GM18517 (cell line): ENCODE measurements around the gene RBBP5.

ENCODE experiments used
- ATAC-seq: cut with Tn5 transposase; IDR thresholded peaks from one replicate; pipeline ENCODE4 v1.9.1; 2021; ENCODE audit warnings: mild to moderate bottlenecking, moderate library complexity; ENCODE audit not compliant: unreplicated experiment

The RBBP5 gene

GRCh38 chr1:205137901-205138300 lies 16.1 kb upstream of the RBBP5 start:
- ATAC-seq = no peak

DNA sequence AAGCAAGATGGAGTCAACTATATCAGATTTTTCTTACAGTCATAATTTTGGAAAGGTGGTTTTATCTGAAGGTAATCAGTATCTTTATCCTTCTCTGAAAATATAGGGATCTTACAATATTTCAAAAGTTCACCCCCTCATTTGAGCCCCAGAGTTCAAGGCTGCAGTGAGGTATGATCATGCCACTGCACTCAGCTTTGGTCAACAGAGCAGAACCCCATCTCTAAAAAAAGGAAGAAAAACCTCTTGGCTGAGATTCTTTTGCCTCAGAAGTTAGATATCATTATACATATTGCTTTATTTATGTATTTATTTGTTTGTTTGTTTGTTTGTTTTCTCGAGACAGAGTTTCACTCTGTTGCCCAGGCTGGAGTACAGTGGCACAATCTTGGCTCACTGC lies 11.5 kb upstream of the RBBP5 start:
- no peak for ATAC-seq

- no peak for ATAC-seq
These were observed 7.8 kb upstream of the RBBP5 start for GRCh38 chr1:205129447-205130029.

DNA sequence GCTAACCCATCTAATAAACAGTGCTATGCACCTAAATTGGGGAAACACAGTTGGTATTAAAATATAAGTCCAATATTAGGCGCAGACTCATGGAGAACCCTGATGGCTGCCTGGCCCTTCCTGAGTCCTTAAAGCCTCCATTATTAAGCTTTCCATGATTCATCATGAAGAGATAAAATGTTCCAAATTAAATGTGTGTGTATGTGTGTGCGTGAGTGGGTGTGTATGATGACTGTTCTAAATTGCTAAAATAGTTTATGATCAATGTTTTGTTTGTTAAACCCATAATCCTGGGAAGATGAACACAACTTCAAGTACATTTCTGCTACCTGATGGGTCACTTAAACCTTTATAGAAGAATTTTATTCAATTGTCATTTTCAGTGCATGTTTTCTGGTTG lies 6.3 kb upstream of the RBBP5 start:
- ATAC-seq = no peak

DNA sequence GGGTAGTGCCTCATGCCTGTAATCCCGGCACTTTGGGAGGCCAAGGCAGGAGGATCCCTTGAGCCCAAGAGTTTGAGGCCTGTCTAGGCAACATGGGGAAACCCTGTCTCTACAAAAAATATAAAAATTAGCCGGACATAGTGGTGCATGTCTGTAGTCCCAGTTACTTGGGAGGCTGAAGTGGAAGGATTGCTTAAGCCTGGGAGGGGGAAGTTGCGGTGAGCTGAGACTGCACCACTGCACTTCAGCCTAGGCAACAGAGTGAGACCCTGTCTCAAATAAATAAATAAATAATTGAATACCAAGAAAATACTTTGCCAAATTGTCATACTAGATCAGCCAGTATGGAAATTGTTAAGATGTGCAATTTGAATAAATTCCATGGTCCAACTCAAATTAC lies 5.9 kb upstream of the RBBP5 start:
- ATAC-seq = no peak

GRCh38 chr1:205124726-205125125 lies 2.9 kb upstream of the RBBP5 start:
- ATAC-seq = no peak

DNA sequence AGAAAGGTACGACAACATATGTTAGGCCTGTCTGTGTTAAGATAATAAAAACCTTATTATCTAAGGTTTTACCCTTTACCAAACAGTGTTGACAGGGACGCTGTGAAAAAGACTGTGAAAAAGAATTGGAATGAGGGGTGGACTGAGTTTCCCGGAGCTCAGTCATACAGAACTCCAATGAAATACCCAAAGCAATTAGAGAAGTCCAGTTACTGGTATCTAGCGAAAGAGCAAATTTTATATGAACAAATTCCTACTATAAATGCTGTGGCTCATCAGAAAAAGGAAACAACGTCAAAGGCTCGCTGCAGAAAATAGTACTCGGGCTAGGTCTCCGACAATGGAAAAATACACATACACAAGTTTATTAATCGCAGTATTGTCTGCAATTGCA lies 708 bp upstream of the RBBP5 start:
- peak; percentile 21 for ATAC-seq

DNA sequence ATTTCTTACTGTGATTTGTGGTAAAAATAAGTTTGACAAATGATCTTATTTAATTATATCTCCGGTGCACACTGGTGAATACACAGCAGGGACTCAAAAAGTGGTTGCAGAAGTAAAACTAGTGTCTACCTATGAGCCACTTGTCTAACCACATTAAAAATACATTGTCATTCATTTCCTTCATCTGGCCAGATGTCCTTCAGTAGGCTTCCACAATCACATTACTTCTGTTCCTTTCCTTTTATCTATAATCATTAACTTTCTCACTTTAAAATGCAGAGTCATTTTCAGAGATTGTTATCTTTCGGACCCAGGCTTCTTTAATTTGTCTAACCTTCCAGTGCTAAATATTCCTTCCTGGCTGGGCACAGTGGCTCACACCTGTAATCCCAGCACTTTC lies 3.0 kb downstream of the RBBP5 start:
- ATAC-seq = no peak

DNA sequence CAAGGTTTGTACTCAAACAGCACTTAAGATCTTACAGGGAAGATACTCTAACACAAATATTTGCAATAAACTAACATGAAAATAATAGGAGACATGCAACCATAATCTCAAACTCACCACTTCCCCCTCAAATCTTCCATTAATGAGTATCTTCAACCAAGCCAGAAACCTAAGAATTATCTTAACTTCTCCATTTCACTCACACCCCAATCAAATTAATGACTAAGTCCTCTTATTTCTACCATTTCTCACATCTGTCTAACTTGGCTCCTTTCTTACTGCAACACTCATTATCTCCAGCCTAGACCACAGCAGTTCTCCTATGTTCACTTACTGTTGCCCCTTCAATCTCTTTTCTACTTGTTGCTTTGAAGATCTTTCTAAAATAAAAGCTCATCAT lies 10.4 kb downstream of the RBBP5 start:
- ATAC-seq = no peak

DNA sequence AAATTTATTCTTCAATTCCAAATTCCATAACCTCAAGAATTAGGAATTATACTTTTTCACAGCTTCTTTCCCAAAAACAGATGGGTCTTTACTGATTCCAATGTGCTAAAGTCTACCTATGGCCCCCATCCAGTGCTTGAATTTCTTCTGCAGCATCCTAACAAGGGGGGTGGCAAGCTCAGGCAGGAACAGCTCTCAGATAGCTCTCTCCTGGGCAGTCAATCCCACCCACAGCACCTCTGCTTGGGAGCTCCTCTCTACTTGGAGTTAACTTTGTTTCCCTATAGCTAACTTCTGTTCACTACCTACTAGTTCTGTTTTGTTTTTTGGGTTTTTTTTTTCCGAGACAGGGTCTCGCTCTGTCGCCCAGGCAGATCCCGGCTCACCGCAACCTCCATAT lies 12.1 kb downstream of the RBBP5 start:
- ATAC-seq = no peak

DNA sequence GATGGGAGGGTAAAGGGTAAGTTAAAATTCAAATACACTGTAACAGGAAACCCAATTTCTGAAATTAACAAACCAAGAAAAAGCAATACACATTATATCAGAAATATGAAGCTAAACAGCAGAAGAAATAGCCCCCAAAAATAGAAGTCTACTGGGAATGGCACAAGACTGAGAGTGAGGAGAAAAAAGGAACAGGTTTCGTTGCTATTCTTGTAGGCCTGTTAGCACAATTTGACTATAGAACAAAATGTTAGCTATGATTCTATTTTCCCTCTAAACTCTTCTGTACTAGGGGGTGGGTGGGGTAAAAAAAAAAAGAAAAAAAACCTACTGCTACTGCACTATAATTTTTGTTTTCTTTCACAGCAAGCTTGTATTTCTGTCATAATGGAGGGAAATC lies 12.5 kb downstream of the RBBP5 start:
- ATAC-seq = no peak

DNA sequence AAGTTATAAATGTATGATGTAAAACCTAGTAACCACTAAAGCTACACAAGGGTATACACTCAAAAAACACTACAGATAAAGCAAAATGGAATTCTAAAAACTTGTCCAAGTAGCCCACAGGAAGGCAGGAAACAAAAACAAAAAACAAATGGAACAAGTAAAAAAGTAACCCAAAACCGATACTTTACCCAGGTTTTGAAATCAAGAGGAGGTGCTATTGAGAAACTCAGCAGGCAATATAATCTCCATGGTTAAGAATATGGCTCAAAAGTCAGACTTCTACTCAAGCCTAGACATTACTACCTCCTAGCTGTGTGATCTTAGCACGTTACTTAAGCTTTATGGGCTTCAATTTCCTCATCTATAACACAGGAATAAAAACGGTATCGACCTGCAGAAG lies 13.3 kb downstream of the RBBP5 start:
- ATAC-seq = no peak

DNA sequence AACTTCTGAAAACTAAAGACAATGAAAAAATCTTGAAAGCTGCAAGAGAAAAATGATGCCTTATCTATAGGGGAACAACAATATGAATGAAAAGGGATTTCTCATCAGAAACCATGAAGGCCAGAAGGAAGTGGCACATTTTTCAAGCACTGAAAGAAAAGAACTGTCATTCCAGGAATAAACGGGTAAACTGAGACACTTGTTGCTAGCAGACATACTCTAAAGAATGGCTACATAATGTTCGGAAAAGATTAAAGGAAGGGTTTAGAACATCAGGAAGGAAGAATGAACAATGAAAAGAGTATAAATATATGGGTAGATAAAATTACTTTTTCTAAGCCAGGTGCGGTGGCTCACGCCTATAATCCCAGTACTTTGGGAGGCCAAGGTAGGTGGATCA lies 14.5 kb downstream of the RBBP5 start:
- no peak for ATAC-seq

DNA sequence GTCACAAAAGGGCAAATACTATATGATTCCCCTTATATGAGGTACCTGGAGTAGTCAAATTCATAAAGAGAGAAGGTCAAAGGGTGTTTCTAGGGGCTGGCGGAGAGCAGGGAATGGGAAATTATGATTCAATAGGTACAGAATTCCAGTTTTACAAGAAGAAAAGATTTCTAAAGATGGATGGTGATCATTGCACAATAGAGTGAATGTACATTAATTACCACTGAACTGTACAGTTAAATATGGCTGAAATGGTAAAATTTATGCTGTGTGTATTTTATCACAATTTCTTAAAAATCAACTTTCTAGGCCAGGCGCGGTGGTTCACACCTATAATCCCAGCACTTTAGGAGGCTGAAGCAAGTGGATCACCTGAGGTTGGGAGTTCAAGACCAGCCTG lies 19.4 kb downstream of the RBBP5 start:
- no peak for ATAC-seq

DNA sequence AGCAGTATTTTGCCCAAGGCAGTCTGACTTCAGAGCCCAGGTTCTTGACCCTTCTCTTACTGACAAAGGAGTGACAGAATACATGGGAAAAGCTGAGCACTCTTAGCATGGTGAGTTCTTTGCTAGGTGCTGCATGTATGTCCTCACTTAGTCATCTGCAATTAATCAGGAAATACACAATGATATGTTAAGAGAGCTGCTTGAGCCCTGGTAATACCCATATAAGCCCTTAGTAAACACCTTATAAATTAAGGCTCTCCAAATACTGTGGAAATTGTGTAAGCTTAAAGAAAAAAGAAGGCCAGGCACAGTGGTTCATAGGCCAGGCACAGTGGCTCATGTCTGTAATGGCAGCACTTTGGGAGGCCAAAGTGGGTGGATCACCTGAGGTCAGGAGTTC lies 23.5 kb downstream of the RBBP5 start:
- no peak for ATAC-seq

- no peak for ATAC-seq
These were observed 26.4 kb downstream of the RBBP5 start for GRCh38 chr1:205095422-205095821.

GRCh38 chr1:205091043-205091740 lies 30.6 kb downstream of the RBBP5 start:
- no peak for ATAC-seq

- no peak for ATAC-seq
These were observed 33.4 kb downstream of the RBBP5 start for GRCh38 chr1:205088341-205088740.

GRCh38 chr1:205084360-205084759 lies 37.4 kb downstream of the RBBP5 start, which contains the start of gene TMEM81:
Gene TMEM81, minus strand, starts transcription at chr1:205084460. Its CDS starts 140 bp downstream, at chr1:205084320.
- ATAC-seq = no peak

- no peak for ATAC-seq
These were observed 39.3 kb downstream of the RBBP5 start for GRCh38 chr1:205082431-205082830.

DNA sequence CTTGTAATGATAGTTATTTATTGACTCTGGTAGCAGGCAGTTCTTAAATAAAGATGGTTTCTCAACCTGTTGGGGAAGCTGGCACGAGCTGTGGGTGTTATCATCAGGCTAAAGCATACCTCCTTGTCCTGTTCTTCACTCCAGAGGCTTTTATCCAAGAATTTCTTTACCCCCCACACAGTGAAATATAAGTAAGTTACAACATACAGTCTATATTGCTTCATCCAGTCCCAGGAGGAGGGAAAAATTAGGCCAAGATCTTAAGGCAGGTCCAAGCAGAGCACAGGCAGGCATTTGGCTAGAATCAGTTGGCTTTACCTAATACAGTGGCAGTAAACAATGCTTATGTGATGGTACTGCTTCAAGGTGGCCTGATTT lies 43.9 kb downstream of the RBBP5 start:
- ATAC-seq = no peak

GRCh38 chr1:205077158-205077933 lies 44.4 kb downstream of the RBBP5 start:
- no peak for ATAC-seq
